Activated CD4-positive, alpha-beta T cell treated with anti-CD3 and anti-CD28 coated beads for 1 hour (primary cell): ENCODE measurements around the gene HMX1.

Experiments
- DNase-seq: peaks from one replicate; pipeline ENCODE4 v3.0.0-alpha.2; 2020

Gene HMX1

DNA sequence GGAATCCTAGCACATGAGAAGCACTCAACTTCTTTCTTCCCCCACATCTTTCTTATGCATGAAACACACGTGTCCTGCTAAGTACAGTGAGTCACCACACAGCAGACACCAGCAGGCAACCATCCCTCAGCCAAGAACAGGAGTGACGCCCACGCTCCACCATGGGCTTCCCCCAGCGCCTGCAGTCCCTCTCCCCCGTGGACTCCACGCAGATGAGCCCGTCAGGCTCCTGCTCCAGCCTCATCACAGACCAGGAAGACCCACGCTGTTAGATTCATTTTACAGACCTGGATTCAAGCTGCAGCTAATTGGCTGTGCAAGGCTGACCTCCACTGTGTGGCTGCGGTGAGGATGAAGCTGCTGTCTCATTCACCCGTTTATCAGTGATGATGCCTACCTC lies 16.7 kb downstream of the HMX1 start:
- no peak for DNase-seq

DNA sequence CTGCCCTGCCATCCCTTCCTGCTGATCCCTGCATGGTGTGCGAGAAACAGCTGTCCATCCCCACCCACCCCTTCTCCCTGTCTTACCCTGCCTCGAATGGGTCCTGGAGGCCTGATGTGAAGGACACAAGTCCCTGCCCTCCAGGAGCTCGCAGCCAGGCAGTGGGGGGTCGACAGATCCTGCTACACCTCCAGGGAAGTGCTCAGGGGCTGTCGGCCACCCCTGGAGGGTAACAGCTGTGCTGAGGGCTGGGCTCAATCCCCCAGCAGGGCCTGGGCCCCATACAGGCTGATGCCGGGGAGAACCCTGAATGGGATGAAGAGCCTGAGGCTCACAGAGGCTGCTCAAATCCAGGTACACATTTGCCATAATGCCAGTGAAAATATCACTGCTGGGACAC lies 17.6 kb downstream of the HMX1 start:
- no peak for DNase-seq

DNA sequence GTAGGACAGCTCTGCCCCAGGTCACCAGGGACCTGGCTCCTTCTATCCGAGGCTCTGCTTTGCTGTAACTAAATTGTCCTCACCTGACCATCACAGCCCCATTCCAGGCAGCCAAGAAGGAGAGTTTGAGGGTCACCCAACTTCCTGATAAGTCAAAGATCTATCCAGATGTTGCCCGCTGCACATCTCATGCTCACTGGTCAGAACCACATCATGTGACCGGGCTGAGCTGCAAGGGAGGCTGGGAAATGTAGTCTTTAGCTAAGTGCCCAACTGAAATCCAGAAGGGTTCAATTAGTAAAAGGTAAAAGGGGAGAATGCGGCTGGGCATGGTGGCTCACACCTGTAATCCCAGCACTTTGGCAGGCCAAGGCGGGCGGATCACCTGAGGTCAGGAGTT lies 18.4 kb downstream of the HMX1 start:
- no peak for DNase-seq

DNA sequence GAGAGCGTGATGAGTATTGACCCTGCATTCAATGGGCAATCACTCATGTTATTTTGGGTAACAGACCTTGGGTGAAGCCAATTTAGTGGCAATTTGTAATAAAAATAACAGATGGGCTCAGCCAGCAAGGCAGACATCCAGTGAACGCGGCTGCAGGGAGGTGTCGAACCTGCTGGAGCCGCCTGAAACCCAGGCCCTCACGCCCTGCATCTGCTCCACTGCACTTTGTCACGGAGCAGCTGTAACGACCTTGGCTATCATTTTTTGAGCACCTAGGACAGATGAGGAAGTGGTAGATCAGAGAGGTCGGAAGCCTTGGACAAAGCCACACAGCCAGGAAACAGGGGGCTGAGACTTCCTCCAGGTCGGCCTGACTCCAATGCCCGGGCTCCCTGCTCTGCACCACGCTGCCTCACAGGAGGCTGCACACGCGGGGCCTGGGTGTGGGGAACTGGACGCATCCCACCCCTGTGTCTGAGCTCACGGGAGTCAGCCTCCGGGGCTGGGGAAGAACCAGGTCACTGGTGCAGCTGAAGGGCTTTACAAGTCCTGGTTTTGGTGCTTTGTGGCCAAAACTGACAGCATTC lies 19.4 kb downstream of the HMX1 start:
- no peak for DNase-seq

DNA sequence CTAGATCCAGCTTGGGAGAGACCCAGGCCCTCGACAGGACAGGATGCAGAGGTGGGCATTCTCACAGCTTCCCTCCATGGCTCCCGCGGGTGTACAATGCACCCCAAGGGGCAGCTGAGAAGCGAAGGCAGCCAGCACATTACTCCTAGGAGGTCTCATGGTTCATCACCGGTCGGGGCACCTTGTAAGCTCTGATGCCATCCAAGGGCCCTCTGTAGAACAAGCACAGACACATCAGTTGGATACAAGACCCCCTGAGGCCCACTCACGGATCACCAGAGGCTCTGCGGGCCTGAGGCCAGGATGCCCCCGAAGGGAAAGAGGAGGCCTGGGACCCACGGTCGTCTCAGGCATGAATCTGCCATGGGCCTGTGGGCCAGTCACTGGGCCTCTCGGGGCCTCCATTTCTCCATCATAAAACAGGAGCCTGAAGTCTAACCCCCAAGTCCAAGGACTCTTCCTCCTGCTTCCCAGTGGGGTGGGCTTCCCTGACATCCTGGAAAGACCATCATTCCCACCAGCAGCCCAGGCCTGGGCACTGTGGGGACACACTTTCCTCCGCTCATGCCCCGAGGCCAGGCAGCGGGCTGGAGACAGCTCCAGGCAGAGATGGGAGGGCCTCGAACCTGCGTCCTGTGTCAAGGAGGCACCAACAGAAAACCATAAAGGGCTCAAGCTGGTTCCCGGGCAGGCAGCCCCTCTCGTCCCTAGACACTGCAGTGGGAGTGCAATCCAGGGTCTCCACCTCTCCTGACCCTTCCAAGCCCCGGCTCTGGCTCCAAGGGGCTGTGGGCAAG lies 20.1 kb downstream of the HMX1 start:
- DNase-seq: no peak

DNA sequence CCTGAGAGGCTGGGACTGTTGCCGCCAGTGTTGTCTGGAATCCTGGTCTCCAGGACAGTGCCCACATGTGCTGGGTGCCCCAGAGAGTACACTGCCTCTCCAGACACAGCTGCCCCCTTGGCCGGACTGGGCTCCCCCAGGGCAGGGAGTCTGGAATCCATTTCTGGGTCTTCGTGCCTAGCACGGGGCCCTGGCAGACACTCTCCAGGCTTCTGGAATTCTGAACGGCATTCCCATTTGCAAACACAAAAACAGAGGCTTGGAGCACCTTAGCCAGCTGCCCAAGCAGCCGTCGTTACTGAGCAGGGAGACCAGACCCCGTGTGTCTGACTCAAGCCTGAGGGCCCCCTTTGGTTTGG lies 20.8 kb downstream of the HMX1 start:
- no peak for DNase-seq

DNA sequence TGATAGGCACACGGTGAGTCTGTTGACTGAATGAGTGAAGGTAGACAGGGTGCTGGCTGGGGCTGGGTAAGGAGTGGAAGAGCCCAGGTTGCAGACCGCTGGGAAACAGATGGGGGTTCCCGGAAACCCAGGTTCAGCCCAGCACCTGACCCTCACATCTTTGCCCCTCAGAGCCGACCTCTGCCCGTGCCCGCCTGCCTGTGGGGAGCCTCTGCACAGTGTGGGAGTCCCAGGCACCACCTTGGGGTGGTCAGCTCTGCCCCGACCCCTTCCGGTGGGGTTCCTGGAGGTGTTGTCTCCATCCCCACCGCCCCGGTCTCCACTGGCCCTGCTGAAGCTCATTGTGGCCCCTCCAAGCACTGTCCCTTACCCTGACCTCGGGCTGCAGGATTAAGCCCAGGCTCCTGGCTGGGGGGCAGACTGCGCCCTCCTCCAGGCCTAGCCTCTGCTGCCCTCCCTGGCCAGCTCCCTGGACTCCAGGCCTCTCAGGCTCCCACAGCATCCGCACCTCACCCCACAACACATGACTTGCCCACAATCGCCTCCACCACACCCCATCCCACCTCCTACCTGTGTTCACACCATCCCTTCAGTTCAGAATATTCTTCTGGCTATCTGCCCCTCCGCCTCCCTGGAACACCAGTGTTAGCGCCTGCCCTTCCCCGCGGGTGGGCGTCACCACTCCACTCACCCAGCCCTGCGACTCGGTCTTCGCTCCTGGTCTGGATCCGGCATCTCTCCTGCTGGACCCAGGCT lies 21.4 kb downstream of the HMX1 start:
- DNase-seq: no peak

DNA sequence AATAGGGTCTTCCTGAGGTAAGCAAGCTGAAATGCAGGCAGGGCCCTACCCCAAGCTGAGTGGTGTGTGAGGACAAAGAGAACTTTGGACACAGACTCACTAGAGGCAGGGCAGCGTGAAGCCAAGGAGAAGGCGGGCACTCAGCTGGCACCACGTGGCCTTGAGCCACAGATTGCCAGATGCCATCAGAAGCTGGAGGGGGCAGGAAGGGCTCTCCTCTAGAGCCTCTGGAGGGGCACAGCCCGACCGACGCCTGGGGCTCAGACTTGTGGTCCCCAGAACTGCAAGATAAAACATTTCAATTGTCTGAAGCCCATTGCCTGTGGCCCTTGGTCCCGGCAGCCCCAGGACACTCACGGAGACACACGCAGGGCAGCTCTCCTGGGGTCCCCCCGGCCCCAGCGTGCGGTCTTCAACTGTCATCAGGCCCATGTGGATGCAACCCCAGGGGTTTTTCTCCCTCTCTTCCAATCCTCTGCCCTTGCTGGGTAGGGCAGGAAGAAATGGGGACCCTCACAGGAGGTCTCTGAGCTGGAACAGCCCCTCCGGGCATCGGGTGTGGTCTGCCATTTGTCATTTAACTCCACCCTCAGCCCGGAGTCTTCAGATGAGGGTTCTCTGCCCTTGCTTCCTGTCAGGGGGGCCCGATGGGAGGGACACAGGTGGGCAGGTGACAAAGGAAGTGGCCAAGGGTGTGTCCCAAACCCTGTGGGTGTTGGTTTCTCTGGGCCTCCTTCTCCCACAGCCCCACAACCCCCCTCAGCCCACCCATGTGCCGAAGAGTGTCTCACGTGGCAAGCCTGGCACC lies 22.2 kb downstream of the HMX1 start:
- DNase-seq: no peak

DNA sequence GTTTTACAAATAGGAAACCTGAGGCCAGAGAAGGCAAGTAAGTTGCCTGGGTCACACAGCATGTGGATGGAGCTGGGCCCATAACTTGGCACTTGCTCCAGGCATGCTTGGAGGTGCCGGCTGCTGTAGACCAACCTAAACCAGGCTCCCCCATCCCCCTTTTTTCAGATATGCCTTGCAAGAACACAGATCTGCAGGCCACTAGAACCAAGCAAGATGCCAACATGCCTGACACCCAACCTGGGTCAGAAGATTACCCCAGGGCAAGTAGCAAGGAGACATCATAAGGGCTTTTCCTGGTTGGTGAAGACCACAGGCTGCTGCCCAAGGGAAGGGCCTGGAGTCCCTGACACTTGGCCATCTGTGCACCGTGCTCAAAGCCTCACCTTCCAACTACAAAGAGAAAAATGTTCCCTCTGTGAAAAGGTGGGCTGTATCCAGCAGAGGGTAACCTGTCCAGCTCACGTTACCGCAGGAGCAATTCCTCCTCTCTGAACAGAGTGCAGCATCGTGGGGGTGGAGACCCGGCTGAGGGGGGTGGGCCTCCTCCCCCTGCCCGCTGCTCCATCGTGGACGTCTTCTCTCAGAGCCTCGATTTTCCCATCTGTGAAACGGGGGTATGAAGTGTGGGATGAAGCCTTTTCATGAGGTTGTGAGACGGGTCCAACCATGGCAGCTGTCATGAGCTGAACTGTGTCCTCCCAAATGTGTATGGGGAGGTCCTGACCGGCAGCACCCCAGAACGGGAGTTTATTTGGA lies 23.0 kb downstream of the HMX1 start:
- DNase-seq: no peak

DNA sequence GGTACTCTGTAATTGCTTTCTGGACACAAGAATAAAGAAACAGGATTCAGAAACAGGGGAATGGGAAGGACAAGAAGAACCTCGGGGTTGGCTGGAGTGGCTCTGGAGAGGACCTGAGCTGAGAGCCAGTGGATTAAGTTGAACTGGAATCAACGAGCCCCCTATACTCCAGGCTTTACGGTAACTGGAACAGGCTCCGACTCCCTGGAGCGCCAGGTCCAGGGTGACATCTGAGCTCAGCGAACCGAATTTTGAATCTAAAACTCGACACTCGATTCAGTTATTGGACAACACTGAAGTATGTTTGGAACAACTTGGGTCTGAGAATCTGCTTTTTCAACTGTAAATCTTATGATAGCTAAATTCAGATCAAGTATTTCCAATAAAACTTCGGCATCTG lies 23.9 kb downstream of the HMX1 start:
- no peak for DNase-seq

DNA sequence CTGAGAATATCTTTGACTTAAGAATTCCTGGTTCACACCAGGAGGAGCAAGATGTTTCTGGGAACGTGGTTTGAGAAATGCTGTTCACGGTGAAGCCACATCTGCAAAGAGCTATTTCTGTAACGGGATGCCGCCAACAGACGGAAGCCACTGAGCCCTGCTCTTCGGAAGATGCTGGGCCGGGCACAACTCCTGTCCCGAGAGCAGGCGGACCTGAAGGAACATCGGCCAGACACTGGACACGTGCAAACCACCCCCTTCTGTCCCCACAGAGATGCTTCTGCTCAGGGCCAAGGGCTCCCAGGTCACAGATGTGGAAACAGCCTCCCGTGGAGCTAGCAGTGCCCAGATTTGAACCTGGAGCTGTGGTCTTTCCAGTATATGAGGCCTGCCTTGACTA lies 24.3 kb downstream of the HMX1 start:
- no peak for DNase-seq

DNA sequence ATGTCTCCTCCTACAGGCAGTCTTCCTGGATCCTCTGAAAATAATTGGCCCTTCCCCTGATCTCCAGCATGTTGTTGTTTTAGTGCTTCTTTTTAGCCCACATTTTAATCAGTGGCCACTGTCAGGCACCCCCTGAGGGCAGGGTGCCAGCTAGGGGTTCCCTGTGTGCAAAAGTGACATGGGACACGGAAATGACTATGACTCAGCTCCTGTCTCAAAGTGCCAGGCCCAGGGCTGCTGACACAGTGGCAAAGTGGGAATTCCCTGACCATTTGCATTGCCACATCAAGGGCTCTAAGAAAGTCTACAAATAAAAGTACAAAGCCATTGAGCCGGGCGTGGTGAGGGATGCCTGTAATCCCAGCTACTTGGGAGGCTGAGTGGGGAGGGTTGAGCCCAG lies 24.8 kb downstream of the HMX1 start:
- DNase-seq: no peak

DNA sequence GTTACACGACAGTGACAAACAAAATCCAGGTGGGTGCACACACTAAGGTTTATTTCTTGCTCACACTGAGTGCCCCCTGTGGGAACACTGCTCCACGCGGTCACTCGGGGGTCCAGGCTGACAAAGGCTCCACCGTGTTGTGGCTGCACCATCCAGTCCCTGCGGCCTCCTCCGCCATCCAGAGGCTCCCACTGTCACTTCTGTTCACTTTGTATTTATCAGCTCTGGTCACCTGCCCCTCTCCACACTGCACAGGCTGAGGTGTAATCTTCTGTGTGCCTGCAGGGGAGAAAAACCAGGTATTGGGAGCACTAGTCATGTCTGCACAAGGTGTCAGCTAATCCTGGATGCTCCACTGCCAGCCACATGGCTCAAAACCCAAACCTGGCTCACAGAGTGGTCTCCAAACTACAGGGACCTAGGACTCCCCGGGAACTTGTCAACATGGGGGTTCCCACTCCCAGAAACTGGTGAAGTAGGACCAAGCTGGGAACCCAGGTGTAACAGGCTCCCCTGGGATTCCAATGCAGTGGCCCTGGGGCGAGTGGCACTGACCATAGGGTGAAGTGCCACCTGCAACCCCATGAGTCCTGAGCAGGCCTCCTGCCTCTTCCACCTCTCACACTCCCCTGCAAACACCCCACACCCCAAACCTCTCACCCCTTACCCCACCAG lies 25.5 kb downstream of the HMX1 start:
- DNase-seq: no peak

DNA sequence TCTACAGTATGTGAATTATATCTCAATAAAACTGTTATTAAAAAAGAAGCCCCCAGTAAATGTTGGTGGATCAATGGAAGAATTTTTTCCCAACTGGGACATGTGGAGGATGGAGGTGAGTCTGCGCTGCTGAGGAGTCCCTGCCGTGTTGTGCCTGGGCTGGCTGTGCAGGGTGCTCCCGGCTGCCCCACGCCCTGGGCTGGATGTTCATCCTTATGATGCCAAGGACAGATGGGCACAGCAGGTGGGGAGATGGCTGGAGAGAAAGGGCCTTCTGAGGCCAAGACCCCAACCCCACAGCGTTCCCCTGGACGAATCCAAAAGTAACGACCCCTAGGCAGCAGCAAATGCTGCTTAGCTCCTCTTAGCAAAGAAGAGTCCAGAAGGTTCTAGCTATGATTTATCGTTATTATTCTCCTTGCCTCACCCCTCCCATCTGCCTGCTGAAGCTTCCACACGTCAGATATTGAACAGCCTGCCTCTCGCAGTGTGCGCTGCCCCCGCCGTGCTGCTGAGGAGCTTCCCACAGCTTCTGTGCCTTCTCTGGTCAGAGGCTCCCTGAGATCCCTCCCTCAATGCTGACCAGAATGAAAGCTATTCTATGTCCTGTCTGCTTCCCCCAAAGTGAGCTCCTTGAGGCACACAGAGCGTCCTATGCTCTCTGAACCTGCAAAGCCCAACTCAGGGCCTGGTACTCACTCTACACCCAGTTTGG lies 26.5 kb downstream of the HMX1 start:
- DNase-seq: no peak

DNA sequence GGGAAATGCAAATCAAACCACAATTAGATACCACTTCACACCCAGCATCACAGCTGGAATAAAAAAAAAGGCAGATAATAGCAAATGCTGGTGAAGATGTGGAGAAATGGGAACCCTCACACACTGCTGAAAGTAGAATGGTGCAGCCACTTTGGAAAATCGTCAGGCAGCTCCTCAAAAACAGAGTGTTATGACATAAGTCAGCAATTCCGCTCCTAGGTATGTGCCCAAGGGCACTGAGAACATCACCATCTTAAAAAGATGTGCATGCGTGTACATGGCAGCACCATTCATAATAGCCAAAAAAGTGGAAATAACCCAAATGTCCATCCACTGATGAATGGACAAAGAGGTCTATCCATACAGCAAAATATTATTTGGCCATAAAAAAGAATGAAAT lies 28.0 kb downstream of the HMX1 start:
- no peak for DNase-seq

DNA sequence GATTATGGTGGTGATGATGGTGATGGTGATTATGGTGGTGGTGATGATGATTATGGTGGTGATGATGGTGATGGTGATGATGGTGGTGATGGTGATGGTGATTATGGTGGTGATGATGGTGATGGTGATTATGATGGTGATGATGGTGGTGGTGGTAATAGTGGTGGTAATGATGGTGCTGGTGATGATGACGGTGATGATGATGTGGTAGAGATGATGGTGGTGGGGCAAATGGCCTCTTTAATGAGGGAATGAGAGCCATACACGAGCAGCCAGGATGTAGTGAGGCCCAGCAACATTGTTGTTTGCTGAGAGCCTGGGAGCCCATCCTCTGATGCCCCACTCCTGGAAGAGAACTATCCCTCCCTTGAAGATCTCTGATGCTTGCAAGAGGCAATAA lies 29.0 kb downstream of the HMX1 start:
- no peak for DNase-seq

DNA sequence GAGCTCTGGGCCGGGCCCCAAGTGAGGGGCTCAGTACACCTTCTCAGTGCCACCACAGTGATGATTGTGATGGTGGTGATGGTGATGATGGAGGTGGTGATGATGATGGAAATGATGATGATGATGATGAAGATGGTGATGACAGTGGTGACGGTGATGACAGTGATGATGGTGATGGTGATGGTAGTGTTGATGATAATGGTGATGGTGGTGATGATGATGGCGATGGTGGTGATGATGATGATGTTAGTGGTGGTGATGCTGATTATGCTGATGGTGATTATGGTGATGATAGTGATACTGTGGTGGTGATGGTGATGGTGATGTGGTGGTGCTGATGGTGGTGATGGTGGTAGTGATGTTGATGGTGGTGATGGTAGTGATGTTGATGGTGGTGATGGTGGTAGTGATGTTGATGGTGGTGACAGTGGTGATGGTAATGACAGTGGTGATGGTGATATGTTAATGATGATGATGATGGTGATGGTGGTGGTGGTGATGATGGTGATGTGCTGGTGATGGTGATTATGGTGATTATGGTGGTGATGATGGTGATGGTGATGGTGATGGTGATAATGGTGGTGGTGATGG lies 29.9 kb downstream of the HMX1 start:
- no peak for DNase-seq

DNA sequence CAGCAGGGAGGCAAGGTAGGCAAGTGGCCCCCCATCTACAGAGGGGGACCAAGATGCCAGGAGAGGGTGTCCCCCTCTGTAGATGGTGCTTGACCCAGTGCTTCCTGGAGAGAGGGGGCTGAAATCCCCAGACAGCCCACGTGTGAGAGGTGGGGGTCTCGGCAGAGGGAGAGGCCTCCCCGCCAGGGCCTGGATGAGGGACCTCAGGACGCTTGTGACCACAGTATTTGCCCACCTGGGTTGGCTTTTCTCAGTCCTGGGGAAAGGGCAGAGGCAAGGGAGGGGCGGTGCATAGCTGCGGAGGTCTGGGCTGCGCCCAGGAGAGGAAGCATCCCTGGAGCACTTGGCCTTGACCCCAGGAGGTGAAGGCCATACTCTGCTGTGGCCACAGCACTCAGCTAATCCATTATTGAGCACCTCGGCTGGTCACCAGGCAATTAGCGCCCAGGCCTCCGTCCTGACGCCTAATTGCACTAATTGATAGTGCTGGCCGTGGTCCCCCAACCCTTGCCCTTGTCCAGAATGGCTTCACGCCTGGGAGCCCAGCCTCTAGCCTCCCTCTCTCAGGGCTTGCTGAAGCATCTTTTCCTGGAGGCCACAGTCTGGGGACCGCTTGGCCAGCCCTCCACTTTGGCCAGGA lies 30.7 kb downstream of the HMX1 start:
- no peak for DNase-seq

DNA sequence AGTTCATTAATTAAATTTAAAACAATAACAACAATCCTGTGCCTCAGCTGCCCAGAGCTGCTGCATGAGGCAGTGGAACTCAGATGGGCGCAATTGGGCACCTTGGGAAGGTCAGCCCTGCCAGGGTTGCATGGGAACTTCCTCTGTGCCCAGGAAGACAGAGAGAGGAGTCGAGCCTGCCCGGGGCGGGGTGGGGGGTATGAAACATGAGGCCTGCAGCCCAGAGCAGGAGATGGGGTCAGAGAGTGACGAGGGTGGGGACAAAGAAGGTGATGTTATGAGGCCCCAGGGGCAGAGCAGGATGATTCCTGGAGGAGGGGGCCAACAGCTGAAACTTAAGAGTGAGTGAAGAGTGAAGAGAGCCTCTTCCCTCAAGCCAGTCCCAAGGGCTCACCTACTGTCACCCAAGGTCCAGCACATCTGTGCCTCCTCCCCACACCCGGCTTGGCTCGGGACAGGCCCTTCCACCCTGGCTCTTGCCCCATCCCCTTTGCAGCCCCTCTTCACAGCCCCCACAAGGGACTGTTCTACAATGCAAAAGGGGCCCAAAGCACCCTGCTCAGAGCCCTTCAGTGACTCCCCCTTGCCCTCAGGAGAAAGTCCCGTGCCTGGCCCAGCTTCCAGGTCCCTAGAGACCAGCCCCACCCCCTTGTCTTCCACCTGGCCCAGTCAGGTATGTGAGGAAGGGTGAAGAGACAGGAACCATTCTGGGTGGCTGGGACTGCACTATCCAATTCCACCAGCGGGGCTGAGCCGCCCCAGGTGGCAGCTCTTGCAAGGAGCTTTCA lies 31.4 kb downstream of the HMX1 start:
- DNase-seq: no peak
